Activated naive CD8-positive, alpha-beta T cell treated with anti-CD3 and anti-CD28 coated beads, Interleukin-2, amount 50 U/mL, for 24 hours (primary cell): ENCODE results near the gene ACTR2.
"Not testable (repeated sequence)": the region's sequence is repeated elsewhere in the genome, so short reads cannot be mapped to it uniquely, and the experiment has no call there.

Experiments
- ATAC-seq: fragments of 150-1000 bp; cut with Tn5 transposase; one replicate; pipeline ENCODE4 v1.10.0; 2021
- DNase-seq: peaks from one replicate; pipeline ENCODE4 v3.0.0; 2021
- H3K27ac Mint-ChIP-seq: one replicate; pipeline ENCODE4 v1.8.0; 2021; ENCODE audit warnings: mild to moderate bottlenecking, mixed read lengths
- H3K27me3 Mint-ChIP-seq: one replicate; pipeline ENCODE4 v1.8.0; 2021; ENCODE audit warnings: mixed read lengths
- H3K36me3 Mint-ChIP-seq: one replicate; pipeline ENCODE4 v1.8.0; 2021; ENCODE audit warnings: low read depth, mixed read lengths
- H3K4me1 Mint-ChIP-seq: one replicate; pipeline ENCODE4 v1.8.0; 2021; ENCODE audit warnings: mixed read lengths
- H3K4me3 Mint-ChIP-seq: one replicate; pipeline ENCODE4 v1.8.0; 2021; ENCODE audit warnings: mild to moderate bottlenecking, moderate library complexity, mixed read lengths
- H3K9me3 Mint-ChIP-seq: one replicate; pipeline ENCODE4 v1.8.0; 2021; ENCODE audit warnings: mixed read lengths

The ACTR2 gene

DNA sequence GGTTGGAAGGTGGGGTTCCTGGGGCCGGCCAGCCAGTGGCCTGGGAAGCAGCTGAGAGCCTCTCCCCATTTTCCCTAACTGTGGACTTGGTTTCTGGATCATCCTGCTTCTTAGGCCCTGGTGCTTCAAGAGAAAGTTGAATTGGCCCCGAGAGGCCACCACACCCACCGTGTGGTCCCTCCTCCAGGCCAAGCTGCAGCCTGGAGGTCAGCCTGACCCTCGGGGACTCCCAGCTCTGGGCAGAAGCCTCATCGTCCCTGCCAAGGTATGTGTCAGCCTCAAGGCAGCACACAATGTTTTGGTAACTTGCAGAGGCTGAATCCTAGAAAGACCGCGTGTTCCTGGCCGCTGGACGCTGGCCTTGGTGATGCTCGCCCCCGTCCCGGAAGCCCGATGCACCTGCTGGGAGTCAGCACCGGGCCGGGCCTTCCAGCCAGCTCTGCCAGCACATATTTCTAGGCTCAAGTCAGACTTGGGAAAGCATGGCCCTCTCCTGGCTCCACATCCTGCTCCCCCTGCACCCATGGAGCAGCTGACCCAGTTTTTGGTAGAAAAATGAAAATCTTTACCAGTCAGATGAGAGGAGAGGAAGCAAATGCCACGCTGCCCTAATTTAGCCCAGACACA is 72.6 kb downstream of the ACTR2 start:
- H3K27me3 Mint-ChIP-seq: peaks cover 30% of the 10 kb centered on the region
- no peaks in the 10 kb centered on the region for H3K9me3 Mint-ChIP-seq
- H3K4me3 Mint-ChIP-seq: peak overlapping the region; percentile 75
- H3K4me1 Mint-ChIP-seq: peaks cover 56% of the 10 kb centered on the region
- DNase-seq (no peak), ATAC-seq (no peak)
- H3K27ac Mint-ChIP-seq: peak overlapping the region; percentile 94
- no peaks in the 10 kb centered on the region for H3K36me3 Mint-ChIP-seq

DNA sequence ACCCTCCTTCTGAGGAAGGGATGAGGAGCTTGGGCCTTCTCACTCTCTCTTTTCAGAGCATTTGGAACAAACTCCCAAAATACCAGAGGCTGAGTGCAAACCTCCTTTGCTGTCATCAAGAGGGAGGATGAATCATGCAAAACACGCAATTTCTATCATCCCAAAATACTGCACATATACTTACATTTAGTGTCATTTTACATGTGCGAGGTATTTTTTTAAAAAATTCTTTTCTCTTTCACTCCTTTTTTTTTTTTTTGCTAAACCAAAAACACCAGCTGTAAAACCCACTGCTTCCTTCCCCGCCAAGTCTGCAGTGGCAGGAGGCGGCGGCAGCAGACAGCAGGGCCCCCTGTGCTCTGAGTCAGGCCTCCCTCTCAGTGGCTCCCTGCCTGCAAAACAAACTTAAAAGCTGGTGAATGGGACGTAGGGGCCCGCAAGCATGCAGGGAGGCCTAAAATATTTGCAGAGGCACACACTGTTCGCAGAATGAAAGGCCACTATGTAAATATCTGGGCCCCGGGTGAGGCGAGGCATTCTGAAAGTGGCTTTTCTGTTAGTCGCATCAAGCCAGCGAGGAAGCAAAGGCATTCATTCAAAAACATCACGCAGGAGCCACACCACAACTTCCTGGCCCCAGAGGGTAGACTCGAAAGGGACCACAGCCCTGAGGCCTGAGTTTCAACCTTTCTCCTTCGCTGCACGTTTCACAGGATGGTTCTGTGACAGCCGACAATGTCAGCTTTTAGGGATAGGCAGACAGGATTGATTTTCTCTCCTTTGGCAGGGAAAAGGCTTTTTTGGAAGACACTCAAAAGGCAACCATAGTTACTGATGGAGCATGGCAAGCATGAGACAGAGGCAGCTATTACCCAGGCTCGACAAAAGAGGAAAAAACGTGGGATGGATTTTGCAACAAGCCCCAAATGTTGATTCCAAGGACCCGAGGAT is 73.4 kb downstream of the ACTR2 start:
- Mint-ChIP-seq H3K27me3 (peaks cover 28% of the 10 kb centered on the region), H3K4me1 (peaks cover 56% of the 10 kb centered on the region), H3K4me3 (peak overlapping the region; percentile 75), H3K27ac (peak overlapping the region; percentile 94), H3K9me3 (no peaks in the 10 kb centered on the region), H3K36me3 (no peaks in the 10 kb centered on the region)
- DNase-seq (peak; percentile 78), ATAC-seq (peak; percentile 95)

DNA sequence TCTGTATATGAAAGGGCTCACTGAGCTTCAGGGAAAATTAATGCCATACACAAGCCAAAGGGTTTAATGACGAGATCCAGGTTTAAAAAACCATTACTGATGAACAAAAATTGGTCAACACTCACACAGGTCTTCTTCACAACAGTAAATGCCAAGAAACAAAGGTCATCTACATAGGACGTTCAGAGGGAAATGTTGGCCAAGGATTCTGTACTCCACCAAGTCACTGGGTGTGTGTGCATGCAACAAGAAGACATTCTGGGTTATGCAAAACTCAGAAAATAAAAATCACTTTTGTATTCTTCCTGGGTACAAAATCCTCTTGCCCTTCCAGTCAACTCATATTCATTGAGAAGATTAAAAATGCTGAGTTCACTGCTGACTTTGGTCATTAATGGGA is 78.3 kb downstream of the ACTR2 start:
- Mint-ChIP-seq H3K9me3 (no peaks in the 10 kb centered on the region), H3K27ac (no peak overlapping the region), H3K27me3 (peaks cover 14% of the 10 kb centered on the region), H3K36me3 (no peaks in the 10 kb centered on the region), H3K4me1 (peaks cover 22% of the 10 kb centered on the region), H3K4me3 (no peak overlapping the region)
- ATAC-seq (no peak), DNase-seq (no peak)

DNA sequence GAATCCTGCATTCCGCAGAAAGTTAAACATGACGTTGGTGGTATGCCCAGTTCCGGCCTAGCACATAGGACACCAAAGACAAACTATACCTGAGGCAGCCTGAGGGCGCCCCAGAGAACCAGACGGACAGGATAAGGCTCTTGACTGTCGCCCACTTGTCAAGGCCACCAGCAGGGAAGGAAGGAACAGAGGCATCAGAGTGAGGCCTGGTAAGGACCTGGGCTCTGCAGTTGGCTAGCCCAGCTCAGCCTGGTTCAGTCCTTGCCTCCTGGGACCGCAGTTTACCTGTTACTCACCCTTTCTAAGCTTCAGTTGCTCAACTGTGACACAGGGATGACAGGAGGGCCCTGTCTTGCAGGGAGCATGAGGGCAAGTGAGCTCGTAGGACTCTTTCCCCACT is 82.1 kb downstream of the ACTR2 start:
- Mint-ChIP-seq H3K4me1 (no peaks in the 10 kb centered on the region), H3K27ac (no peak overlapping the region), H3K27me3 (no peaks in the 10 kb centered on the region), H3K36me3 (peaks cover 7% of the 10 kb centered on the region), H3K4me3 (no peak overlapping the region), H3K9me3 (no peaks in the 10 kb centered on the region)
- ATAC-seq: no peak
- DNase-seq: no peak

DNA sequence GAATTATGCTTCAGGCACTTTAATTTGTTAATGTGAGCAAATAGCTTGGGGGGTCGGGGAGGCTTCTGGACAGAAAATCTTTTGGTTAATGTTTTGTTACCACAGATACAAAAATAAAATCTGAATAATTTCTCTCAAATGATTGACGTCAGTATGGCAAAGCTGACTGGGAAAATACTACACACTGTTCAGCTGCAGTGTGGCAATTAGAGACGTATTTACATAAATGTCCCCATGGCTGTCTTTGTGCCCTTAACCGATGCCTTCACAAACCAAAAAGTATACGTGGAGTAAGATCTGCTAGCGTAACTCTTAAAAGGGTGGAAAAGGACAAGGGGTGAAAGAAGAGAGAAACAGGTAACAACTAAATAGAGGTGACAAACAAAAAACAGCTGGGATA is 83.4 kb downstream of the ACTR2 start:
- ATAC-seq (no peak), DNase-seq (no peak)
- Mint-ChIP-seq H3K27ac (no peak overlapping the region), H3K4me3 (no peak overlapping the region), H3K4me1 (no peaks in the 10 kb centered on the region), H3K9me3 (no peaks in the 10 kb centered on the region), H3K36me3 (peaks cover 7% of the 10 kb centered on the region), H3K27me3 (no peaks in the 10 kb centered on the region)

DNA sequence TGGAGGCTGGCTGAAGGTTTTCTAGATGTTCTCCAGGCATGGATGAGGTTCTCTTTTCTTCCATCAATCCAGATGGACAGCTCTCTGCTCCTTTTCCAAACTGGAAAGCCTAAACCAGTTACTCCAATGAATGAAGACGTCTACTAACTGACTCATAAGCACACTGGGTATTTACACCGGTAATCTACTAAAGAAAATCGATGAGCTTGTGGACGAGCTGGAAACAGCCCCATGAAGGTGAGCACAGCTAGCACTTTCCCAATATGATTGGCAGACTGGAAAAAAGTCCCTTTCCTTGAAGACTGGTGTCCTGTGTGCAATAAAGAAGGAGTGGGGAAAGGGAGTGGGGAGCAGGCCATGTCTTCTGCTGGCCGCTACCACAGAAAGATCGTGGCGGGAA is 84.0 kb downstream of the ACTR2 start:
- Mint-ChIP-seq H3K36me3 (peaks cover 7% of the 10 kb centered on the region), H3K4me3 (no peak overlapping the region), H3K4me1 (no peaks in the 10 kb centered on the region), H3K27ac (no peak overlapping the region), H3K27me3 (no peaks in the 10 kb centered on the region), H3K9me3 (no peaks in the 10 kb centered on the region)
- no peak for ATAC-seq
- DNase-seq: no peak

DNA sequence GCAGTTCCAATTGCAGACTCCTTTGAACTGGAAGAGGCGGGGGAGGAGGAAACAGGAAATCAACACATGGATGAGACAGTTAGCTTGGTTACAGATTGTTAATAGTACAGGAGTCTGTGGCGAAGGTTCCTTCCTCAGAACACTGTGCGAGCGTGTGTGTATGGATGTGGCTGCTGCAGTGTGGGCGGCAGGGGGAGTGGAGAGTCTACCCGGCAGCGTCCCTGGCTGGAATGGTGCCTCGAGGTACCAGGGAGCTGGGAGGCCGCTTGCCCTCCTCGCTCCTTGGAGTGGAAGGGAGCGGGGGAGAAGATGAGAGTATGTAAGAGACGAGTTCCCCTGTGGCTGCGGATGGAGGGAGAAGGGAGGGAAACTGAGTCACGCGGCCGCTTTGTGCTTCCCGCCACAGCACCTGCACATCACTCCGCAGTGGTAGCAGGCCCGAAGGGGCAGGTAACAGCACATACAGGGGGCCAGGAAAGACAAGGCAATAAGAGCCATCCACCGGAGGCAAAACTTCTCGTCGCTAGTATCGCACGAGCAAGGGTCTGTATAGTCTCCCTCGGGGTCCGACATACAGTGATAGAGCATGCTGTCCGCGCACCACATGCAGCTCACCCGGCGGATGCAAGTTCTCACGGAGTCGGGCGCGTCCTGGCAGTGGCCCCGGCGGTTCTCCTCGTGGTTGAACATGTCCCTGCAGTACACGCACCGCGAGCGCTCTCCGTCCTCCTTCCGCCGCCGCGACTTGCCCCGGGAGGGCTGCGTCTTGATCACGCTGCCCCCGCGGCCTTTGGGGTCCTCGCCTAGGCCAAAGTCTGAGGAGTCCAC is 85.7 kb downstream of the ACTR2 start:
- Mint-ChIP-seq H3K4me3 (no peak overlapping the region), H3K4me1 (no peaks in the 10 kb centered on the region), H3K9me3 (no peaks in the 10 kb centered on the region), H3K36me3 (peaks cover 7% of the 10 kb centered on the region), H3K27me3 (no peaks in the 10 kb centered on the region), H3K27ac (no peak overlapping the region)
- ATAC-seq (no peak), DNase-seq (no peak)

DNA sequence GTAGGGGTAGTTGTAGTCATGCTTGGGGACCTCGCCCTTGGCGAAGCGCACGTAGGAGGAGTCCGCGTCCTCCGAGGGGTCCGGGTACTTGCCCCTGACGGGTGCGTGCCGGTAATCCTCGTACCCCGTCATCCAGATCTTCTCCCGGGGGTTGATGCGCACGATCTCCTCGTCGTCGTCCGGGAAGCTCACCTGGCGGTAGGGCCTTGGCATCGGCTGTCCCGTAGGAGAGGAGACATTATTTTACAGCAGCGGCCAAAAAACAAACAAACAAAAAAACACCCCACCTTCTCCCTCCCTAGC is 86.3 kb downstream of the ACTR2 start:
- Mint-ChIP-seq H3K27me3 (no peaks in the 10 kb centered on the region), H3K27ac (no peak overlapping the region), H3K9me3 (no peaks in the 10 kb centered on the region), H3K36me3 (peaks cover 7% of the 10 kb centered on the region), H3K4me1 (peaks cover under 1% of the 10 kb centered on the region), H3K4me3 (no peak overlapping the region)
- DNase-seq (no peak), ATAC-seq (no peak)

DNA sequence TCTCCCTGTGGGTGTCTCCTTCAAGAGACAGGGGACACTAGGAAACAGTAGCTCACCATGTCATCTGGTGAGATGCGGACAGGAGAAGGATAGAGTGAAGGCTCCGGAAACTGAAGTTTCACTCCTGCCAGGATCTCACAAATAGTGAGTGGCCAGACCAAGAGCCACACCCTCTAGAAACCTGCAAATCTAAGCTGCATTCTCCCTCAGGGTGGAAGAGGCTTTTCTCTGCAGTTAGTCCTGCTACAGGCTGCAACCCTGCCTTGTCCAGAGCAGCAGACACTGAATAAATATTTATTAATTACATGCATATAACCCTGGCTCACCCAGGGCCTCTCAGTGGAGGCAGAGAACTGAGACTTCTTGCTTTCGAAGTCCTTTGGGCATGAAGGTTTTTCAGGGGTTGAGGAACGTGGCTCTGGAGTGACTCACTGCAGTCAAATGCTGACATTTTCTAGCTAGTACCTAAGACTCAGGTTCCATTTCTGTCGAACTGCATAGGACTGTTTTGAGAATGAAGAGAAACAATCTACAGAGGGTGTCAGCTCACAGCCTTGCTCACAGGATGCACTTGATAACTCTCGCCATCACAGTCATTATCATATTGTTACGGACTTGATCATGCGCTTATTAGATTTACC is 87.3 kb downstream of the ACTR2 start:
- DNase-seq: no peak
- Mint-ChIP-seq H3K4me1 (peaks cover 8% of the 10 kb centered on the region), H3K9me3 (no peaks in the 10 kb centered on the region), H3K4me3 (no peak overlapping the region), H3K36me3 (peaks cover 7% of the 10 kb centered on the region), H3K27me3 (no peaks in the 10 kb centered on the region), H3K27ac (no peak overlapping the region)
- no peak for ATAC-seq

DNA sequence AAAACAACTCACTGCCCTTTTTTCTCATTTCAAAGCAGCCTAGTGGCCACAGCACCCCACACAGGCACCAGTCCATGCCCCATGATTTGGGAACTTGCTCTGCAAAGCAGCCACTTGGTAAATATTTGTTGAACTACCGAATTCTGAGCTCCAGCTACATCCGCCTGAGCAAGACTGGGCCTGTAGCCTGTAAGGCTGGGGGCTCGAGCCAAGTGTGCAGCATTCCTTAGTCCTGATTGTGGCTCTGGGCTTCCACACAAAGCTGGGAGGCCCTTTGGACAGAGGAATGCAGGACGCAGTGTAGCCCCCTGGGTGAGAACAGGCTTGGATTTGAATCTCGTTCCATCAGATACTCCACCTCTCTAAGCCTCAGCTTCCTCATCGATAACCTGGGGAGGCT is 88.4 kb downstream of the ACTR2 start:
- no peak for ATAC-seq
- H3K27ac Mint-ChIP-seq: no peak overlapping the region
- H3K27me3 Mint-ChIP-seq: no peaks in the 10 kb centered on the region
- no peak for DNase-seq
- H3K4me3 Mint-ChIP-seq: no peak overlapping the region
- H3K36me3 Mint-ChIP-seq: peaks cover 7% of the 10 kb centered on the region
- peaks cover 17% of the 10 kb centered on the region for H3K4me1 Mint-ChIP-seq
- H3K9me3 Mint-ChIP-seq: no peaks in the 10 kb centered on the region

DNA sequence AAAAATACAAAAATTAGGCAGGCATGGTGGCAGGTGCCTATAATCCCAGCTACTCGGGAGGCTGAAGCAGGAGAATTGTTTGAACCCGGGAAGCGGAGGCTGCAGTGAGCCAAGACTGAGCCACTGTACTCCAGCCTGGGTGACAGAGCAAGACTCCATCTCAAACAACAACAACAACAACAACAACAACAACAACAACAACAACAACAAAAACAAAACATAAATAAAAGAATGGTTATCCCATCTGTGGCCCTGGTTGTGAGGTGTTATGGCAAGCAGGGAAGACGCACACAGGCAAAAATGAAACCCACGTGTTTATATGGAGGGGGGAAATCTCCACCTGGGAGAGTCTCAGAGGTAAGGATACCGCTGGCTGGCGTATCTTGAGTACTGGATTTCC is 89.7 kb downstream of the ACTR2 start:
- H3K9me3 Mint-ChIP-seq, ATAC-seq, H3K27me3 Mint-ChIP-seq, H3K36me3 Mint-ChIP-seq, H3K27ac Mint-ChIP-seq, DNase-seq, H3K4me3 Mint-ChIP-seq: not testable (repeated sequence)
- peaks cover 17% of the 10 kb centered on the region for H3K4me1 Mint-ChIP-seq

DNA sequence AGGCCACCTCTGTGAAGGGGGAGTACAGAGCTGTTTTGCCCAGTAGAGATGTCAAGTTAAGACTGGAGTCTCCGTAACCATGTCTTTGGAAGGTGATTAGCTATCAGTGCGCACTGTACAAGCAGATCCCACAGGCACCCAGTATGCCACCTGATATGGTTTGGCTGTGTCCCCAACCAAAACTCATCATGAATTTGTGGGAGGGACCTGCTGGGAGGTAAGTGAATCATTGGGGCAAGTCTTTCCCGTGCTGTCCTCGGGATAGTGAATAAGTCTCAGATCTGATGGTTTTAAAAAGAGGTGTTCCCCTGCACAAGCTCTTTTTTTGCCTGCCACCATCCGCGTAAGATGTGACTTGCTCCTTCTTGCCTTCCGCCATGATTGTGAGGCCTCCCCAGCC is 90.2 kb downstream of the ACTR2 start:
- Mint-ChIP-seq H3K4me1 (peaks cover 17% of the 10 kb centered on the region), H3K27me3 (no peaks in the 10 kb centered on the region), H3K4me3 (no peak overlapping the region), H3K36me3 (peaks cover 4% of the 10 kb centered on the region), H3K27ac (no peak overlapping the region), H3K9me3 (no peaks in the 10 kb centered on the region)
- no peak for DNase-seq
- no peak for ATAC-seq

DNA sequence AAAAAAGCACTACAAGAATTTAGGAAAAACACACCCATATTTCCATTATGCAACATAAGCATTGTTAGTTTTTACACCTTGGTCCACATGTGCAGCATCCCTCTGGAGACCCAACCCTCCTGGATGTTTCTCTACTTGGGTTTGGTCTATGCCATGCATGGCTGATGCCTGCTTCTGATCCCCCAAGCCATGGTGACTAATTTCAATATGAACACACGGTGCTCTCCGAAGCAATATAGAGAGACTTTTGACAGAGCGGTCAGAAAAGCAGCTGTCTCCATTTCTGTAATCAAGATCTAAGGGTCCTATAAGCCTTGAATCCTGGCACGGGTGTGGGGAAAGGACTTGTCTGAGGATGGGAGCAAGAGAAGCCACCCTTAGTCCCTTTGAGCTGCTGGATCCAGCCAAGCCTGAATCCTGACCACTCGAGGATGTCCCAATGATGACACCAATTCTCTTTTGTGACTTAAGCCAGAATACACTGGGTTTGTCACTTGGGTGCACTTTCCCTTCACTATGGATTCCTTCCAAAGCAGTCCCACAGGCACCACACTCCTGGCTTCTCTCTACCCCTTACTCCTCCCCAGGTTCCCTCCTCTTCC is 91.5 kb downstream of the ACTR2 start:
- H3K9me3 Mint-ChIP-seq: no peaks in the 10 kb centered on the region
- peaks cover 17% of the 10 kb centered on the region for H3K4me1 Mint-ChIP-seq
- DNase-seq: no peak
- H3K36me3 Mint-ChIP-seq: peaks cover 2% of the 10 kb centered on the region
- no peaks in the 10 kb centered on the region for H3K27me3 Mint-ChIP-seq
- no peak overlapping the region for H3K4me3 Mint-ChIP-seq
- no peak for ATAC-seq
- H3K27ac Mint-ChIP-seq: peak overlapping the region; percentile 80

DNA sequence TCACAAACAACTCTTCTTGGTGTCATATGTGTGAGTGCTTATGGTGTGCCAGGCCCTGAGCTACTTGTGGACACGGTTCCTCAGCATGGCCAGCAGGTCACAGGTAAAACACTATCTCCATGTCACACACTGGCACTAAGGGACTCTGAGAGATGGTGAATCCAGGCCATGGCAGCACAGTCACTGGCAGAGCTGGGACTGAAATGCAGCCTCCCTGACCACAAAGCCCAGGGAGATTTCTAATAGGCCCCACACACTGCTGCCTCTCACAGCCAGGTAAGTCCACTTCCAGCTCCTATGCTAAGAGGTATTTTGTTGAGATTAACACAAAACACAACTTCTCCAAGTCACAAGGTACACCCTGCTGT is 92.0 kb downstream of the ACTR2 start:
- Mint-ChIP-seq H3K27me3 (no peaks in the 10 kb centered on the region), H3K4me3 (no peak overlapping the region), H3K9me3 (no peaks in the 10 kb centered on the region), H3K4me1 (peaks cover 17% of the 10 kb centered on the region), H3K27ac (peak overlapping the region; percentile 80), H3K36me3 (peaks cover 2% of the 10 kb centered on the region)
- peak; percentile 3 for ATAC-seq
- DNase-seq: no peak
